GM12865 (cell line): ENCODE data around the gene RAB40C.

ENCODE experiments used
- DNase-seq: peaks from one replicate; pipeline ENCODE4 v3.0.0; 2010; ENCODE audit warnings: low read depth
- H3K4me3 ChIP-seq: 2 replicates; pipeline ENCODE4 v1.5.1; 2011; ENCODE audit warnings: mild to moderate bottlenecking, low read depth, low read length, control low read depth
- CTCF ChIP-seq: IDR thresholded peaks from 2 replicates; pipeline ENCODE4 v1.5.1; 2011; ENCODE audit warnings: low read length, control low read depth, low read depth, inconsistent platforms; ENCODE audit not compliant: insufficient read depth; ENCODE audit errors: missing control alignments

The RAB40C gene

DNA sequence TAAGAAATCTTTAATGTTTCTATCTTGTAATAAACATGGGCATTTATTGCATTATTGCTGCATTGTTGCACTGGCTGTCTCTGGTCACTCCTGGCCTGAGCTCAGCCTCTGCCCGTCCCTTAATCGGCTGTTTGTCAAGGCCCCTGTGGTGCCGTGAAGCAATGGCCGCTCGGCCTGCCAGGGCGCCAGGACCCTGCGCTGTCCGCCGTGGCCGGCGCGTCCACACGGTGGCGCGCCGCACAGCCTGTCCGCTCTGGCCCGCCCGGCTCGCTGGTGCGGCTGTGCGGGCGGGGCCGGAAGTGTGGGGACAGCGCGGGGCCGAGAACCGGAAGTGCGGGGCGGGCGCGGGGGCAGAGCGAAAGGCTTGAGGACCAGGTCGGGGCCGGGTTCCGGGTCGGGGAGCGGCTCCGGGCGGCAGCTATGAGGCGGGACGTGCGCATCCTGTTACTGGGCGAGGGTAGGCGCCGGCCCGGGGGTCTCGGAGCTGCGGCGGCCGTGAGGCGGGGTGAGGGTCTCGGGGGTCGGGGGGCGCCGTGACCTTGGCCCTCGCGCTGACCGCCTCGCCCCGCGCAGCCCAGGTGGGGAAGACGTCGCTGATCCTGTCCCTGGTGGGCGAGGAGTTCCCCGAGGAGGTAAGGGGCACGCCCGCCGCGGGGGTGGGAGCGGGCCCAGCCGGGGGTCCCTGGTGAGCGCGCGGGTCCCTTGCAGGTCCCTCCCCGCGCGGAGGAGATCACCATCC is 78.1 kb downstream of the RAB40C start, which contains the start of gene RHOT2:
Gene RHOT2, plus strand, starts transcription at position 353 of the 739 bp plus-strand sequence. Its CDS starts 68 bp downstream, at position 421.
- TF ChIP-seq CTCF, result peak; percentile 89
- peak; percentile 97 for DNase-seq
- peak within 1 kb of the TSS; percentile 71 for H3K4me3 ChIP-seq

DNA sequence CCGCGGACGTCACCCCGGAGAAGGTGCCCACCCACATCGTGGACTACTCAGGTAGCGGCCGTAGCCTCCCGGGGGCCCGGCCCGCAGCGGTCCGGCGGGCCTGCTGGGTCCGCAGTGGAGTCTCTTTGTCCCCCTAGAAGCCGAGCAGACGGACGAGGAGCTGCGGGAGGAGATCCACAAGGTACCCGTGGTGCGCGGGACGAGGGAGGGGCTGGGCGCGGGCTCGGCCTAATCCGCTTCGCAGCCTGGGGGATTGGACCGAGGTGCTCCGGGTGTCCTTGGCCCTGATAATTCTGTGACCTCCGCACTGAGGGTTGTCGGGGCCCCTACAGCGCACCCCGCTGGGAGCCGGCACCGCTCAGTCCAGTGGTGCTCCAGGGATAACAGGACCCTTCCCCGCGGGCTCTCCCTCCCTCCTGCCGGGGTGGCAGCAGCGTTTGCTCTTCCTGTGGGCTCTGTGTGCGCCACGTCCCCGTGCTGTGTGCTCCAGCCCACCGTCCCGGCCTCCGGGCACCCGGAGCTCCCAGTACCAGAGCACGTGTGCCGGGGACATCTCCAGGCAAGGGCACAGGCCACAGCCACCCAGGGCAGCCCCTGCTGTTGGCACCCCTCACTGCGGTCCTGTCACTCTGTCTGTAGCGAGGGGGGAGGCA is 78.8 kb downstream of the RAB40C start:
- DNase-seq, result no peak
- TF ChIP-seq CTCF, result no peak
- peak overlapping the region; percentile 71 for H3K4me3 ChIP-seq

GRCh38 chr16:669666-670065 is 79.8 kb downstream of the RAB40C start:
- TF ChIP-seq CTCF, result no peak
- H3K4me3 ChIP-seq, result no peak overlapping the region
- no peak for DNase-seq

DNA sequence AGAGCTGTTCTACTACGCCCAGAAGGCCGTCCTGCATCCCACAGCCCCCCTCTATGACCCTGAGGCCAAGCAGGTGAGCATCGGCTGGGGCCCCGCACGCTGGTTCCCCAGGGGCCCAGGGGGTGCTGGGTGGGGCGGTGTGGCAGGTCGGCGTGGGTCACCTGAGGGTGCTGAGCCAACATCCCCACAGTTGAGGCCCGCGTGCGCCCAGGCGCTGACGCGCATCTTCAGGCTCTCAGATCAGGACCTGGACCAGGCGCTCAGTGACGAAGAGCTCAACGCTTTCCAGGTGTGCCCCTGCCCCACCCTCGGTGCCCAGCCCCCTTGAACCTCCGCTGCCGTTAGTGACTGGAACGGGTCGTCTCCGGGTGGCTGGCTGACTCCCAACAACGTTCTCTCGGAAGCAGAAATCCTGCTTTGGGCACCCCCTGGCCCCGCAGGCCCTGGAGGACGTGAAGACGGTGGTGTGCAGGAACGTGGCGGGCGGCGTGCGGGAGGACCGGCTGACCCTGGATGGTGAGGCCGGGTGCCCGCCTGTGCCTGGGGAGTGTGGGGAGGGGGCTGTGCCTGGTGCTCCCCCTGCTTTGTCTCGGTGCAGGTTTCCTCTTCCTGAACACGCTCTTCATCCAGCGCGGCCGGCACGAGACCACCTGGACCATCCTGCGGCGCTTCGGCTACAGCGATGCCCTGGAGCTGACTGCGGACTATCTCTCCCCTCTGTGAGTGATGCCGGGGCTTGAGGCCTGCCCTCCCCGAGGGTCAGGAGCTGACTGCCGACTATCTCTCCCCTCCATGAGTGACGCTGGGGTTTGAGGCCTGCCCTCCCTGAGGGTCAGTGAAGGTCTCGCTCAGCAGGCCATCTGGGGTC is 80.9 kb downstream of the RAB40C start:
- no peak overlapping the region for H3K4me3 ChIP-seq
- TF ChIP-seq CTCF, result no peak
- DNase-seq, result no peak

GRCh38 chr16:671353-672131 is 81.7 kb downstream of the RAB40C start:
- TF ChIP-seq CTCF, result no peak
- no peak overlapping the region for H3K4me3 ChIP-seq
- no peak for DNase-seq

DNA sequence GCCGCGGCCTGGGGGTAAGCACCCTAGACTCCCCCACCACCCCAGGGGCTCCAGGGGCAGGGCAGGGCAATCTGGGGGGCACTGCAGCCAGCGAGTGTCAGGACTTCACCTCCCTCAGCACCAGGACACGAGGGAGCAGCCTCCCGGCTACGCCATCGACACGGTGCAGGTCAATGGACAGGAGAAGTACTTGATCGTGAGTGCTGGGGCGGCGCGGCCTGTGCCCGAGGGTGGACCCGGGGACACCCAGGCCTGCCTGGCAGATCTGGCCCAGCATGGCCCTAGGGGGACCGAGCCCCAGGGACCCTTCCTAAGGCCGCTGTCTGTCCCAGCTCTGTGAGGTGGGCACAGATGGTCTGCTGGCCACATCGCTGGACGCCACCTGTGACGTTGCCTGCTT is 82.5 kb downstream of the RAB40C start:
- TF ChIP-seq CTCF, result no peak
- no peak for DNase-seq
- H3K4me3 ChIP-seq, result no peak overlapping the region
